DOHH2 (cell line): Measurements from ENCODE around the gene KIF2A.

Experiments
- H3F3A ChIP-seq: fragments of 200-600 bp; sonication (generic), shearing (Covaris generic); 2 replicates; pipeline ENCODE4 v1.6.0; 2016; ENCODE audit warnings: antibody characterized with exemption, mild to moderate bottlenecking; ENCODE audit not compliant: control insufficient read depth, insufficient read depth
- H3K27ac ChIP-seq: fragments of 200-600 bp; sonication (generic); 2 replicates; pipeline ENCODE4 v1.5.1; 2014; ENCODE audit warnings: low read depth, mild to moderate bottlenecking, low read length, moderate library complexity
- H3K27me3 ChIP-seq: fragments of 200-600 bp; sonication (generic); 2 replicates; pipeline ENCODE4 v1.6.1; 2014; ENCODE audit warnings: mild to moderate bottlenecking, low read length, mixed read lengths; ENCODE audit not compliant: control insufficient read depth
- H3K36me3 ChIP-seq: fragments of 200-600 bp; sonication (generic); 2 replicates; pipeline ENCODE4 v1.6.1; 2014; ENCODE audit warnings: mild to moderate bottlenecking, low read length, moderate library complexity, mixed read lengths; ENCODE audit not compliant: control insufficient read depth
- H3K4me1 ChIP-seq: fragments of 200-600 bp; sonication (generic); 2 replicates; pipeline ENCODE4 v1.6.1; 2014; ENCODE audit warnings: mild to moderate bottlenecking, low read length, mixed read lengths; ENCODE audit not compliant: control insufficient read depth
- H3K4me2 ChIP-seq: fragments of 200-600 bp; sonication (generic); 2 replicates; pipeline ENCODE4 v1.6.0; 2014; ENCODE audit warnings: mild to moderate bottlenecking, low read length, moderate library complexity
- H3K4me3 ChIP-seq: fragments of 200-600 bp; sonication (generic); 2 replicates; pipeline ENCODE4 v1.5.1; 2014; ENCODE audit warnings: mild to moderate bottlenecking, low read length, mixed read lengths
- H3K79me2 ChIP-seq: fragments of 200-600 bp; sonication (generic); 2 replicates; pipeline ENCODE4 v1.6.1; 2014; ENCODE audit warnings: mild to moderate bottlenecking, low read length, mixed read lengths; ENCODE audit not compliant: control insufficient read depth
- H3K9me2 ChIP-seq: fragments of 200-600 bp; sonication (generic); replicated peaks from 2 replicates; pipeline ENCODE4 v1.6.1; 2014; ENCODE audit warnings: mild to moderate bottlenecking, low read length, mixed read lengths; ENCODE audit not compliant: control insufficient read depth
- H3K9me3 ChIP-seq: fragments of 200-600 bp; sonication (generic); 2 replicates; pipeline ENCODE4 v1.6.1; 2014; ENCODE audit warnings: antibody characterized with exemption, low read length, mixed read lengths; ENCODE audit not compliant: control insufficient read depth, insufficient read depth
- H4K20me1 ChIP-seq: fragments of 200-600 bp; sonication (generic); 2 replicates; pipeline ENCODE4 v1.6.0; 2014; ENCODE audit warnings: low read depth, mild to moderate bottlenecking, antibody characterized with exemption, low read length, moderate library complexity; ENCODE audit not compliant: control insufficient read depth, insufficient read depth
- CTCF ChIP-seq: fragments of 200-600 bp; sonication (generic); IDR thresholded peaks from one replicate; pipeline ENCODE4 v1.5.1; 2014; ENCODE audit warnings: antibody characterized with exemption, mild to moderate bottlenecking, low read depth, low read length; ENCODE audit not compliant: poor library complexity, severe bottlenecking
- EZH2phosphoT487 ChIP-seq: fragments of 200-600 bp; sonication (generic); IDR thresholded peaks from 2 replicates; pipeline ENCODE4 v1.6.1; 2017; ENCODE audit warnings: borderline replicate concordance, mild to moderate bottlenecking, antibody characterized with exemption, low read length, moderate library complexity, mixed read lengths

Gene KIF2A

GRCh38 chr5:62340979-62341378 is 35.0 kb downstream of the KIF2A start:
- Histone ChIP-seq H3K9me3 (no peaks in the 10 kb centered on the region), H3K27ac (no peak overlapping the region), H3K36me3 (no peaks in the 10 kb centered on the region; the same call in 1 of the 2 replicates), H3K4me1 (peaks cover 14% of the 10 kb centered on the region), H4K20me1 (peaks cover 4% of the 10 kb centered on the region; the same call in 1 of the 2 replicates), H3K79me2 (peaks cover 96% of the 10 kb centered on the region), H3K4me2 (no peak overlapping the region), H3K9me2 (no peaks in the 10 kb centered on the region), H3K4me3 (no peak overlapping the region), H3K27me3 (no peaks in the 10 kb centered on the region), H3F3A (no peaks in the 10 kb centered on the region)
- TF ChIP-seq EZH2phosphoT487 (no peak), CTCF (no peak)

GRCh38 chr5:62341783-62342475 is 35.9 kb downstream of the KIF2A start:
- Histone ChIP-seq H3K4me2 (no peak overlapping the region), H3K79me2 (peaks cover 94% of the 10 kb centered on the region), H3K27ac (no peak overlapping the region), H3K4me3 (no peak overlapping the region), H3K4me1 (peaks cover 14% of the 10 kb centered on the region), H3K9me2 (no peaks in the 10 kb centered on the region), H3K27me3 (no peaks in the 10 kb centered on the region), H3K36me3 (peaks cover 1% of the 10 kb centered on the region; the same call in 1 of the 2 replicates), H4K20me1 (peaks cover 4% of the 10 kb centered on the region; the same call in 1 of the 2 replicates), H3F3A (no peaks in the 10 kb centered on the region), H3K9me3 (no peaks in the 10 kb centered on the region)
- TF ChIP-seq EZH2phosphoT487: no peak
- TF ChIP-seq CTCF: no peak

GRCh38 chr5:62342476-62342837 is 36.5 kb downstream of the KIF2A start:
- Histone ChIP-seq H3K27me3 (no peaks in the 10 kb centered on the region), H3K9me2 (no peaks in the 10 kb centered on the region), H3K4me2 (no peak overlapping the region), H3K9me3 (no peaks in the 10 kb centered on the region), H3K36me3 (peaks cover 4% of the 10 kb centered on the region), H4K20me1 (peaks cover 4% of the 10 kb centered on the region; the same call in 1 of the 2 replicates), H3K79me2 (peaks cover 90% of the 10 kb centered on the region), H3K4me1 (peaks cover 14% of the 10 kb centered on the region), H3K4me3 (no peak overlapping the region), H3F3A (no peaks in the 10 kb centered on the region), H3K27ac (no peak overlapping the region)
- TF ChIP-seq CTCF (no peak), EZH2phosphoT487 (no peak)
